ENCODE results near the gene SCN7A.

GRCh38 chr2:166357068-166357949 is 136.7 kb downstream of the SCN7A start:
- TF ChIP-seq EP300 (IDR thresholded peaks at IDR 0.05; ENCODE audit: low read depth) (no peak), POLR2AphosphoS5 (IDR thresholded peaks at IDR 0.05) (no peak)
- TF ChIP-seq, protein P1, sequence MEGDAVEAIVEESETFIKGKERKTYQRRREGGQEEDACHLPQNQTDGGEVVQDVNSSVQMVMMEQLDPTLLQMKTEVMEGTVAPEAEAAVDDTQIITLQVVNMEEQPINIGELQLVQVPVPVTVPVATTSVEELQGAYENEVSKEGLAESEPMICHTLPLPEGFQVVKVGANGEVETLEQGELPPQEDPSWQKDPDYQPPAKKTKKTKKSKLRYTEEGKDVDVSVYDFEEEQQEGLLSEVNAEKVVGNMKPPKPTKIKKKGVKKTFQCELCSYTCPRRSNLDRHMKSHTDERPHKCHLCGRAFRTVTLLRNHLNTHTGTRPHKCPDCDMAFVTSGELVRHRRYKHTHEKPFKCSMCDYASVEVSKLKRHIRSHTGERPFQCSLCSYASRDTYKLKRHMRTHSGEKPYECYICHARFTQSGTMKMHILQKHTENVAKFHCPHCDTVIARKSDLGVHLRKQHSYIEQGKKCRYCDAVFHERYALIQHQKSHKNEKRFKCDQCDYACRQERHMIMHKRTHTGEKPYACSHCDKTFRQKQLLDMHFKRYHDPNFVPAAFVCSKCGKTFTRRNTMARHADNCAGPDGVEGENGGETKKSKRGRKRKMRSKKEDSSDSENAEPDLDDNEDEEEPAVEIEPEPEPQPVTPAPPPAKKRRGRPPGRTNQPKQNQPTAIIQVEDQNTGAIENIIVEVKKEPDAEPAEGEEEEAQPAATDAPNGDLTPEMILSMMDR (IDR thresholded peaks at IDR 0.05), result no peak
